ELF-1 (cell line): ENCODE measurements around the gene MTHFR.

Source experiments
- DNase-seq: peaks from one replicate; pipeline ENCODE4 v3.0.0-alpha.2; 2016; ENCODE audit warnings: low read depth, low spot score

MTHFR gene

GRCh38 chr1:11782127-11782708 lies 23.5 kb downstream of the MTHFR start:
- DNase-seq = no peak

GRCh38 chr1:11781297-11781696 lies 24.5 kb downstream of the MTHFR start:
- DNase-seq = no peak

- DNase-seq = peak; percentile 96
Observed at GRCh38 chr1:11780380-11781147, 25.2 kb downstream of the MTHFR start.

GRCh38 chr1:11779715-11780379 lies 25.9 kb downstream of the MTHFR start:
- DNase-seq = no peak

- no peak for DNase-seq
Observed at GRCh38 chr1:11778844-11779623, 26.7 kb downstream of the MTHFR start.

- no peak for DNase-seq
Observed at GRCh38 chr1:11778336-11778735, 27.4 kb downstream of the MTHFR start.

GRCh38 chr1:11777658-11778322 lies 28.0 kb downstream of the MTHFR start:
- no peak for DNase-seq

- no peak for DNase-seq
Observed at GRCh38 chr1:11774753-11775152, 31.0 kb downstream of the MTHFR start.

GRCh38 chr1:11772458-11772857 lies 33.3 kb downstream of the MTHFR start:
- no peak for DNase-seq

GRCh38 chr1:11771481-11772043 lies 34.2 kb downstream of the MTHFR start:
- DNase-seq = no peak

GRCh38 chr1:11770011-11770410 lies 35.8 kb downstream of the MTHFR start:
- no peak for DNase-seq

- DNase-seq = no peak
Observed at GRCh38 chr1:11769274-11769673, 36.5 kb downstream of the MTHFR start.

- DNase-seq = peak; percentile 60
Observed at GRCh38 chr1:11768821-11769220, 36.9 kb downstream of the MTHFR start.

GRCh38 chr1:11767922-11768704 lies 37.7 kb downstream of the MTHFR start:
- DNase-seq = no peak

GRCh38 chr1:11766429-11766776 lies 39.4 kb downstream of the MTHFR start:
- DNase-seq = no peak

GRCh38 chr1:11765661-11766428 lies 39.9 kb downstream of the MTHFR start:
- no peak for DNase-seq

- no peak for DNase-seq
Observed at GRCh38 chr1:11764519-11764918, 41.2 kb downstream of the MTHFR start.

- DNase-seq = no peak
Observed at GRCh38 chr1:11764115-11764514, 41.6 kb downstream of the MTHFR start.

GRCh38 chr1:11761988-11762406 lies 43.8 kb downstream of the MTHFR start, which contains the start of gene C1orf167:
C1orf167 (plus strand) TSS chr1:11762193; CDS start chr1:11764401, 2,208 bp downstream.
- DNase-seq = peak; percentile 59

GRCh38 chr1:11761285-11761684 lies 44.5 kb downstream of the MTHFR start:
- DNase-seq = no peak
